ENCODE results near the gene EXOC4. TPM values are rescaled to one million over a fixed set of nuclear protein-coding genes. Genes with fewer than 3 reads are reported as not detected.

Gene EXOC4
- total RNA-seq, 1 donor from 2014 or later, result 96.9 TPM

GRCh38 chr7:134021836-134022235, 769.0 kb downstream of the EXOC4 start:
- no peak for DNase-seq (ENCODE audit: low read depth in 2 of 2)

- DNase-seq (ENCODE audit: low read depth in 2 of 2), result no peak
Measured at GRCh38 chr7:134022286-134022911, 769.5 kb downstream of the EXOC4 start.

- no peak for DNase-seq (ENCODE audit: low read depth in 2 of 2)
Measured at GRCh38 chr7:134024739-134025138, 771.9 kb downstream of the EXOC4 start.

- DNase-seq (ENCODE audit: low read depth in 2 of 2), result no peak
Measured at GRCh38 chr7:134028853-134029252, 776.0 kb downstream of the EXOC4 start.

- DNase-seq (ENCODE audit: low read depth in 2 of 2), result no peak
Measured at GRCh38 chr7:134029743-134030142, 776.9 kb downstream of the EXOC4 start.

GRCh38 chr7:134030460-134030865, 777.6 kb downstream of the EXOC4 start:
- DNase-seq (ENCODE audit: low read depth in 2 of 2), result no peak

- DNase-seq (ENCODE audit: low read depth in 2 of 2), result no peak
Measured at GRCh38 chr7:134031835-134032617, 779.1 kb downstream of the EXOC4 start.

GRCh38 chr7:134034652-134035051, 781.8 kb downstream of the EXOC4 start:
- no peak for DNase-seq (ENCODE audit: low read depth in 2 of 2)

- no peak for DNase-seq (ENCODE audit: low read depth in 2 of 2)
Measured at GRCh38 chr7:134037991-134038390, 785.1 kb downstream of the EXOC4 start.

- DNase-seq (ENCODE audit: low read depth in 2 of 2), result no peak
Measured at GRCh38 chr7:134040988-134041387, 788.1 kb downstream of the EXOC4 start.

GRCh38 chr7:134041477-134041876, 788.6 kb downstream of the EXOC4 start:
- no peak for DNase-seq (ENCODE audit: low read depth in 2 of 2)

GRCh38 chr7:134042307-134042706, 789.4 kb downstream of the EXOC4 start:
- no peak for DNase-seq (ENCODE audit: low read depth in 2 of 2)

- no peak for DNase-seq (ENCODE audit: low read depth in 2 of 2)
Measured at GRCh38 chr7:134044682-134045081, 791.8 kb downstream of the EXOC4 start.

- DNase-seq (ENCODE audit: low read depth in 2 of 2), result no peak
Measured at GRCh38 chr7:134045716-134046115, 792.8 kb downstream of the EXOC4 start.

- DNase-seq (ENCODE audit: low read depth in 2 of 2), result no peak
Measured at GRCh38 chr7:134046594-134047128, 793.8 kb downstream of the EXOC4 start.

- no peak for DNase-seq (ENCODE audit: low read depth in 2 of 2)
Measured at GRCh38 chr7:134047675-134048074, 794.8 kb downstream of the EXOC4 start.

GRCh38 chr7:134048166-134048565, 795.3 kb downstream of the EXOC4 start:
- no peak for DNase-seq (ENCODE audit: low read depth in 2 of 2)

- DNase-seq (ENCODE audit: low read depth in 2 of 2), result no peak
Measured at GRCh38 chr7:134051020-134051419, 798.1 kb downstream of the EXOC4 start.

- DNase-seq (ENCODE audit: low read depth in 2 of 2), result no peak
Measured at GRCh38 chr7:134056816-134057215, 803.9 kb downstream of the EXOC4 start.

GRCh38 chr7:134058521-134058920, 805.6 kb downstream of the EXOC4 start:
- DNase-seq (ENCODE audit: low read depth in 2 of 2), result no peak

- DNase-seq (ENCODE audit: low read depth in 2 of 2), result no peak
Measured at GRCh38 chr7:134058980-134059379, 806.1 kb downstream of the EXOC4 start.

GRCh38 chr7:134059921-134060320, 807.0 kb downstream of the EXOC4 start:
- DNase-seq (ENCODE audit: low read depth in 2 of 2), result no peak

GRCh38 chr7:134060874-134061273, 808.0 kb downstream of the EXOC4 start:
- DNase-seq (ENCODE audit: low read depth in 2 of 2), result no peak
